A549 (cell line): ENCODE data around the gene MUC6.

Experiments used
- CHD4 ChIP-seq: fragments of 200-600 bp; sonication (generic); IDR thresholded peaks from 2 replicates; pipeline ENCODE4 v1.6.1; 2016; ENCODE audit warnings: antibody characterized with exemption, mild to moderate bottlenecking, borderline replicate concordance
- JUN ChIP-seq, 2 experiments: fragments of >200 bp; sonication (Bioruptor Twin); formaldehyde crosslinking; IDR thresholded peaks; 2 replicates in 1 of 2; 3 replicates in 1 of 2; pipeline ENCODE4 v1.6.1; 2016 to 2017
- KDM1A ChIP-seq: fragments of 200-600 bp; sonication (generic); IDR thresholded peaks from 2 replicates; pipeline ENCODE4 v1.6.1; 2016; ENCODE audit warnings: low read depth, mild to moderate bottlenecking
- PHF8 ChIP-seq: fragments of 200-600 bp; sonication (generic); IDR thresholded peaks from 2 replicates; pipeline ENCODE4 v1.6.1; 2016; ENCODE audit warnings: low read depth, mild to moderate bottlenecking, antibody characterized with exemption, moderate library complexity, borderline replicate concordance
- POLR2A ChIP-seq: IDR thresholded peaks from 2 replicates; pipeline ENCODE4 v1.6.1; 2012; ENCODE audit warnings: mild to moderate bottlenecking, low read length
- RFX5 ChIP-seq: fragments of 450-650 bp; IDR thresholded peaks from 2 replicates; pipeline ENCODE4 v1.7.1; 2014; ENCODE audit warnings: antibody characterized with exemption, mild to moderate bottlenecking, moderate library complexity
- SMC3 ChIP-seq: fragments of >200 bp; sonication (Bioruptor Twin); formaldehyde crosslinking; IDR thresholded peaks from 3 replicates; pipeline ENCODE4 v1.6.1; 2018; ENCODE audit warnings: inconsistent platforms
- SREBF2 ChIP-seq: fragments of 450-650 bp; IDR thresholded peaks from 2 replicates; pipeline ENCODE4 v1.6.1; 2014; ENCODE audit warnings: mild to moderate bottlenecking, moderate library complexity
- ZNF302 ChIP-seq: fragments of 250-450 bp; sonication (Bioruptor Pico); IDR thresholded peaks from 2 replicates; pipeline ENCODE4 v1.9.0; 2021; ENCODE audit warnings: inconsistent platforms, mild to moderate bottlenecking, moderate library complexity
- ZSCAN20 ChIP-seq: fragments of 250-450 bp; sonication (Bioruptor Pico); IDR thresholded peaks from 2 replicates; pipeline ENCODE4 v1.8.0; 2022; ENCODE audit warnings: mild to moderate bottlenecking, moderate library complexity
- TF ChIP-seq, protein P1 (sequence below): fragments of >200 bp; sonication (Bioruptor Twin); formaldehyde crosslinking; IDR thresholded peaks from 3 replicates; pipeline ENCODE4 v1.5.1; 2016
- TF ChIP-seq, protein P2 (sequence below): IDR thresholded peaks from 2 replicates; pipeline ENCODE4 v1.6.1; 2012
- TF ChIP-seq, protein P3 (sequence below): fragments of 150-350 bp; IDR thresholded peaks from 2 replicates; pipeline ENCODE4 v1.6.1; 2014; ENCODE audit warnings: low read depth, mild to moderate bottlenecking, low read length

- TF ChIP-seq ZSCAN20 (no peak), CHD4 (no peak), JUN (IDR thresholded peaks at IDR 0.05) (no peak), PHF8 (no peak), ZNF302 (CRISPR knock-in tag) (no peak), POLR2A (no peak), KDM1A (no peak), SREBF2 (no peak), RFX5 (no peak), SMC3 (no peak)
- TF ChIP-seq, protein P1, sequence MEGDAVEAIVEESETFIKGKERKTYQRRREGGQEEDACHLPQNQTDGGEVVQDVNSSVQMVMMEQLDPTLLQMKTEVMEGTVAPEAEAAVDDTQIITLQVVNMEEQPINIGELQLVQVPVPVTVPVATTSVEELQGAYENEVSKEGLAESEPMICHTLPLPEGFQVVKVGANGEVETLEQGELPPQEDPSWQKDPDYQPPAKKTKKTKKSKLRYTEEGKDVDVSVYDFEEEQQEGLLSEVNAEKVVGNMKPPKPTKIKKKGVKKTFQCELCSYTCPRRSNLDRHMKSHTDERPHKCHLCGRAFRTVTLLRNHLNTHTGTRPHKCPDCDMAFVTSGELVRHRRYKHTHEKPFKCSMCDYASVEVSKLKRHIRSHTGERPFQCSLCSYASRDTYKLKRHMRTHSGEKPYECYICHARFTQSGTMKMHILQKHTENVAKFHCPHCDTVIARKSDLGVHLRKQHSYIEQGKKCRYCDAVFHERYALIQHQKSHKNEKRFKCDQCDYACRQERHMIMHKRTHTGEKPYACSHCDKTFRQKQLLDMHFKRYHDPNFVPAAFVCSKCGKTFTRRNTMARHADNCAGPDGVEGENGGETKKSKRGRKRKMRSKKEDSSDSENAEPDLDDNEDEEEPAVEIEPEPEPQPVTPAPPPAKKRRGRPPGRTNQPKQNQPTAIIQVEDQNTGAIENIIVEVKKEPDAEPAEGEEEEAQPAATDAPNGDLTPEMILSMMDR: no peak
- TF ChIP-seq, protein P2, sequence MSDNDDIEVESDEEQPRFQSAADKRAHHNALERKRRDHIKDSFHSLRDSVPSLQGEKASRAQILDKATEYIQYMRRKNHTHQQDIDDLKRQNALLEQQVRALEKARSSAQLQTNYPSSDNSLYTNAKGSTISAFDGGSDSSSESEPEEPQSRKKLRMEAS: no peak
- TF ChIP-seq, protein P3, sequence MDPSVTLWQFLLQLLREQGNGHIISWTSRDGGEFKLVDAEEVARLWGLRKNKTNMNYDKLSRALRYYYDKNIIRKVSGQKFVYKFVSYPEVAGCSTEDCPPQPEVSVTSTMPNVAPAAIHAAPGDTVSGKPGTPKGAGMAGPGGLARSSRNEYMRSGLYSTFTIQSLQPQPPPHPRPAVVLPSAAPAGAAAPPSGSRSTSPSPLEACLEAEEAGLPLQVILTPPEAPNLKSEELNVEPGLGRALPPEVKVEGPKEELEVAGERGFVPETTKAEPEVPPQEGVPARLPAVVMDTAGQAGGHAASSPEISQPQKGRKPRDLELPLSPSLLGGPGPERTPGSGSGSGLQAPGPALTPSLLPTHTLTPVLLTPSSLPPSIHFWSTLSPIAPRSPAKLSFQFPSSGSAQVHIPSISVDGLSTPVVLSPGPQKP: no peak
Measured at GRCh38 chr11:1082728-1083620, 46.5 kb upstream of the MUC6 start.
